GM18519 (cell line): ENCODE data around the gene TRMT1.
A peak's percentile ranks its signal among the peaks of the same experiment; 100 is the strongest.

ENCODE experiments used
- ATAC-seq: cut with Tn5 transposase; IDR thresholded peaks from one replicate; pipeline ENCODE4 v1.9.1; 2021; ENCODE audit warnings: mild to moderate bottlenecking, moderate library complexity; ENCODE audit not compliant: unreplicated experiment, low FRiP score

The TRMT1 gene

DNA sequence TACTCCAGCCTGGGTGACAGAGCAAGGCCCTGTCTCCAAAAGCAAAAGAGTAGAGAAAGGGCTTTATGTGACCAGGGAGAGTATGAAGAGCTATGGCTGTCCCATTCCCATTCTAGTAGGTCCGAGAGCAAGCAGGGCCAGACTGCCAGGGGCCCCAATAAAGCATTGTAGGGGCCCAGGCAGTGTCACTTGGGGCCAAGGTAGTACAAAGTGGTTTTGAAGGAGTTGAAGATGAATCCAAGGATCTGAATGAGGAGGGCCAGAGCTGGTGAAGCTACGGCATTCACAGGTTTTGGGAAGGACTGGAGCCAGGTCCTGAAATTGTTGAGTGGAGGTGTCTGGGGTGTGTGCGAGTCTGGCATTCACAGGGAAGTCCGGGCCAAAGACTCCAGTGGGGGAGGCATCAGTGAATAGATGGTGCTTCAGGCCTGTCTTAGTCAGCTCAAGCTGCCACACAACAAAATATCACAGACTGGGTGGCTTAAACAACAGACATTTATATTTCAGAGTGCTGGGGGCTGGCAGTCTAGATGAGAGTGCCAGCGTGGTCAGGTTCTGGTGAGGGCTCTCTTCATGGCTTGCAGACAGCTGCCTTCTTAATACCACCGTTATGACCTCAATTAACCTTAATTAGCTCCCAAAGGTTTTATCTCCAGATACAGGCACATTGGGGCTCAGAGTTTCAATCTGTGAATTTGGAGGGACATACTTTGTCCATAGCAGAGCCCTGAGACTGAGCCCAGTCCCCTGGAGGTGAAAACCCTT lies 11.5 kb upstream of the TRMT1 start:
- ATAC-seq: no peak

DNA sequence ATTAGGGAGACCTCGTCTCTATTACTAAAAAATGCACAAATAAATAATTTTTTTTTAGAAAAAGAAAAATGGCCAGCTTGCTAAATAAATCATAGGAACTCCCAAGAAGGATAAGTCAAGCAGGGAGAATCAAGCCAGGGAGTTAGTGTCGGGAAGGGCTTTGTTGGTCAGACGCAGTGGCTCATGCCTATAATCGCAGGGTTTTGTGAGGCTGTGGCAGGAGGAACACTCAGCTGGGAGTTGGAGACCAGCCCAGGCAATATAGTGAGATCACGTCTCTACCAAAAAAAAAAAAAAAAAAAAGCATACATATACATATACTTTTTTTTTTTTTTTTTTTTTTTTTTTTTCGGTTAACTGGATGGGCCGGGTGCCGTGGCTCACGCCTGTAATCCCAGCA lies 10.5 kb upstream of the TRMT1 start:
- no peak for ATAC-seq

DNA sequence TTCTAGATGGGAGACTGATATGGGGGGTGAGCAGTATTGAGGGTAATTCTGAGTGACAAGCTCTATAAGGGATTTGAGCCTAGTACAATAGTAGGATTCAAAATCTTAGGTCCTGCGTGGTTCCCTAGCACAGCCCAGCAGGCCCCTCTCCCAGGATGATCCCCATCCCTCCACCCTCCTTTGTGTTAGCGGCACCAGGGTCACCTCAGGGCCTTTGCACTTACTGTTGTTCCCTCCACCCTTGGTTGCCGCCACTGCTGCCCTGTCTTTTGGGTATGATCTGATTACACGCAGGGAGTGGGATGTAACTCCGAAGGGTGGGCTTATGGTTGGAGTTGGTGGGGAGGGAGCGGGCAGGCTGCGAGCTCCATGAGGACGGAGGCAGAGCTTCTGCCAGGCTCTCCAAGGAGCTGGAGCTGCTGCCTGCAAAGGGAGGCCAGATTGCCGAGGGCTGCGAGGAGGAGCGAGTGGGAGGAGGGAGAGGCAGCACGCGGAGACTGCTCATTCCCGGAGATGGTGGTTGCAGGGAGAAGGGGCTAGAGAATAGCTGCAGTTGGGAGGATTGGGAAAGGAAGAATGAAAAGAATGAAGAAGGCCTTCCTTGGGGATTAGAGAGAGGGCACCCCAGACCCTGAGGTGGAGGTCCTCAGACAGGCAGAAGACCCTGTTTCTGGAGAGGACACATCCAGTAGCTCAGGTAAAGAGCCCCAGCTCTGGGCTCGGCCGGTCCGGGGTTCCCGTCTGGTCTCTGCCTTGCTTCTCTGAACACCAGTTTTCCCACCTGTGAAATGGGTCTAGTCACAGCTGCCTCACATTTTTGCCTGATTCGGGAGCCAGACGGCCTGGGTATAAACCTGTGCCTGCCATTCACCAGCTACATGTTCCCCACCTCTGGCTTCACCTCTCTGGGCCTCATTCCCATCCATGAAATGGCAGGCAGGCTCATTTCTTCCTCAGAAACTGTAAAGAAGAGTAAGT lies 6.7 kb upstream of the TRMT1 start:
- no peak for ATAC-seq

DNA sequence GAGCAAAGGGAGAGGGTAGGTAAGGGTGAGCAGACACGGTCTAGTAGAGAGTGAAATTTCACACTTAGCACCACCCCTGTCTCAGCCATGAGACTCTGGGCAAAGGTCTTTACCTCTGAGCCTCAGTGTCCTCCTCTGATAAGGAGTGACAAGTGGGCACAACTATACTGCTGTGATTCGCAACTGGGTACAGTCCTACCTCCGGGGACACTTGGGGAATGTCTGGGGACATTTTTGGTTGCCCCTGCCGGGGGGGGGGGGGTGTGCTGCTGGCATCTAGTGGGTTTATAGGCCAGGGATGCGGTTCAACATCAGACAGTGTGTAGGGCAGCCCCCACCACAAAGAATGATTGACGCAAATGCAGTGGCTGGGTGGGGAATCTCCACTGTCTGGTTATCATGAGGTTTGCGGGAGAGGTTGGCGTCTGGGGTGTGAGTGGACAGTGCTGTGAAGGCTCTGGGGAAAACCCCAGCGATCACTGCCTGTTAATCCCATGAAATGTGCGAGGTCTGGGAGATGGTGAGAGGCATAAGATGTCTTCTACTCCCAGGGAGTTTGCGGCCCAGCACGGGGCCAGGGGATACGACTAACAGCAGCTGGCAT lies 5.8 kb upstream of the TRMT1 start:
- no peak for ATAC-seq

DNA sequence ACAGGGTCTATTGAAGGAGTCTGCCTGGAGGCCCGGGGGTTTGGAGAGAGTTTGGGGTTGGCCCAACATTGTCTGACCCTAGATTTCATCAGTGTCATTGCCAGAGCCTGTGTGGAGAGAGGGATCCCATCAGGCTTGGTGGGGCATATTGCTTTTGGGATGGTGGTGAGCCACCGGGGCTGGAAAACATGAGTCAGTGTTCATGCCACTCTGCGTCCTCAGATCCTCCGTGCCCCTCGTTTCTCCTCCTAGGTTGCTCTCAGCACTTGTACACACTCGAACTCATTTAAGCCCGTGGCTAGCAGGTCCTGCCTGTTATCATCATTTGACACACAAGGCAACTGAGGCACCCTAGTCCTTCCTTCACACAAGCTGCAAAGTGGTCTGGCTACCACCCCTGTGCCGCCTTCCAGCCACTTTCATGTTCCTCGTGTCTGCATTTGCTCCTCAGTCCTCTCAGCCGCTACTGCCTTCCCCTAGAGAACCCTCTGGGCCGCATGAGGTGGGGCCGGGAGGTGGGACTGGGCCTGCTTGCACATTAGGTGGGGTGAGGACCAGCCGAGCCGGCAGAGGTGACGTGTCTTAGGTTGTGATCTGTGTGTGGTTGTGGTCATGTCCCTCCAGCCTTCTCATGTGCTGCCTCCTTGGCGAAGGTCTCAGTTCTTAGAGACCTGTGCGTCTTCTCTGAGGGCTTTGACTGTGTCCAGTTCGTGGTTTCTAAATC lies 5.2 kb upstream of the TRMT1 start:
- no peak for ATAC-seq

DNA sequence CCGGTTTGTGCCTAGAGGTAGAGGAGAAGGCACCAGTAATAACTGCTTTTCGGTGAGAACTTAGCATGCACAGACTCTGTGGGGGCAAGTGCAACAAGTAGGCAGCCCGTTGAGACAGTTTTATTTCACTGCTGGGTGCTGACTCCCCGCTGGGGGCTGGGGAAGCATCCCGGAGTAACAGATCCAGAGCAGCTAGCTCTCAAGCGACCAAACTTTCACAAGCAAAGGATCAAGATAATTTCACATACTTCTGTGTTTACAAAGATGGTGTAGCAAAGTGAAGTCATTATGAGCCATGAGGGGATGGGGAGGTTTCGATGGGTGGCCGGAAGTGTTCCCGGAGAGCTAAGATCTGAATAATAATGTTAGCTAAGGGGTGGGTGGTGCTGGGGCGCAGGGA lies 4.3 kb upstream of the TRMT1 start:
- ATAC-seq: no peak

DNA sequence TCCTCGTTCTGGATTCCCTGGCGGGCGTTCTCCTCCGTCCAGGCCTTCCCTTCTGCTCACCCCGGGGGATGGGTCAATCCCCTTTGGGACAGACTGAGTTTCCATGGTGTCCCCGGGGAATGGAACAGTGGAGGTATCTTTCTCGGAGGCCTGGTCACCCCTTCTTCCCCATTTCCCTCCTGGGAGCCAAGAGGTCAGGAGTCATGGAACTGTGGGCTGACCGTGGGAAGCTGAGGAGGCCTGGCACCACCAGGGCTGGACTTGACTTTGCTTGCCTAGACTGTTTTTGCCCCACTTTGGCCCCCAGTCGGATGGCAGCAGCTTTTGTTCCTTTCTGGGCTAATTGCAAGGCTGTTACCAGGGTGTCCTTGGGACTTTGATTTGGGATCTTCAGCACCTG lies 3.5 kb upstream of the TRMT1 start:
- ATAC-seq: no peak

DNA sequence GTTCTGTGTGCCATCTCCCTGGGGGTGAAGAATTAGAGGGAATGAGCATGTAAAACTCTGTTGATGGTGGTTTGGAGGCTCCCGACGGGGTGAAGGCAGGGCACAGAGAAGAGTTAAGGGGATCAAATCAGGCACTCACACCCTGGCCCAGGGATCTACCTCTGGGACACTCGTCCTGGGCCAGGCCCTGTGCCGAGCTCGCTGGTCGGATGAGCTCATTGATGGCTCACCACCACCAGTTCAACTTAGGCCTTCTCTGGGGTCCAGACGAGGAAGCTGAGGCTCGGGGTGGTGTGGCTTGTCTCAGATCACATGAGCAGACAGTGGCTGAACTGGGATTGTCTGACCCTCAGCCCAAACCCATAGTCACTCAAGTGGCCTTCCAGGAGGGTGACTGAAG lies 3.1 kb upstream of the TRMT1 start:
- ATAC-seq: no peak

DNA sequence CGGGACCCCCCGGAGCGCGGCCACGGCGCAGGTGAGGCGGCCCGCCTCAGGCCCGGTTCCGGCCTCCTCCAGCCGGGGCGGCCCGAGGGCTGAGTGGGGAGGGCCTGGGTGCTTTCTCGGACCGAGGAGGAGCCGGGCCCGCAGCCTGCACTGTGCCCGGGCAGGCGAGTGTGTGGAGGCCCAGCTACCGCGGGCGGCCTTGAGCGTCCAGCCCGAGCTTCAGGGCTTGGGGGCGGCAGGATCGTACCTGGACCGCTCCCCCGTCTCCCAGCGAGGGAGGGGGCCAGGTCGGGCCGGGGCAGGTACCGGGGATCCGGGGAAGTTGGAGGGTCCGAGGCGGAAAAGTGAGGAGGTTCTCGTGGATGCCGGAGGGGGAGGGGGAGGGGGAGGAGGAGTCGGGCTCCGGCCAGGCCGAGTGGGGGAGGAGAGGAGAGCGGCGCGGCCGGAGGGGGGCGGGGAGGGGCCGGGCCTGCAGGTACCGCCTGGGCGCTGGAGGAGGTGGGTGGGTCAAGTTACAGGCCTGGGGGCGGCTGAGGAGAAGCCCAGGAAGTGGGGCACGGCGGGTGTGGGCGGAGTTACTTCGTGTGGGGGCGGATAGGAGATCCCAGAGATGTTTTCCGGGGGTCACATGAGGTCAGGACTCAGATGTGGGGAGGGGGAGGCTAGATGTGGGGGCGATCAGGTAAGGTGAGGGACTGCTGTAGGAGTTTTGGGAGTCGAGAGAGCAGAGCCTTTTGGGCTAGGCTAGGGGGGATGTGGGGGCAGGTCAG lies 2.1 kb upstream of the TRMT1 start:
- peak; percentile 6 for ATAC-seq

DNA sequence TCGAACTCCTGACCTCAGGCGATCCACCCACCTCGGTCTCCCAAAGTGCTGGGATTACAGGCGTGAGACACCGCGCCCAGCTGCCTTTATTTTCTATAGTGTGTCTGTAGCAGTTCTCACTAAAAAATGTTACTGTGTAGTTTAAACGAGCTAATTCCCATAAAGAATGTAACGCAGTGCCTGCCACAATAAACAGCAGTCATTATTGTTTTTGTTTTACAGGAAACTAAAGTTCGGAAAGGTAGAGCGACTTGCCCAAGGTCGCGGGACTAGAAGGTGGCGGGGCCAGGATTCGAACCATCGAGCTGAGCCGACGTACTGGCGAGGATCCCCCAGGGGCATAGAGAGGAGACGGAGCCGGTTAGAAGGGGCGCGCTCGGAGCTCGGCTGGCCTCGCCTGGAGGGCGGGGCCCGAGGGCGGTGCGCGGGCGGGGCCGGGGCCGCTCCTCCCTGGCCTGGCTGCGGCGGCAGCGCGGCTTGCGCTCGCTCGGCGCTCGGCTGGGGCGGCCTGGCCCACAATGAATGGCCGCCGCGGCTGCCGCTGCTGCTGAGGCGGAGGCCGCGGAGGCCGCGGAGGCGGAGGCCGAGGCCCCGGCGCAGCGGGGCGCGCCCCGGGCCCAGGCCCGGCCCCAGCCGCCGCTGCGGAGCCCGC lies 1.4 kb upstream of the TRMT1 start, which contains the start of gene NACC1:
NACC1 (plus strand) TSS at position 493 of the 652 bp plus-strand sequence. CDS start 16,944 bp downstream, outside the sequence.
- ATAC-seq: peak; percentile 43

DNA sequence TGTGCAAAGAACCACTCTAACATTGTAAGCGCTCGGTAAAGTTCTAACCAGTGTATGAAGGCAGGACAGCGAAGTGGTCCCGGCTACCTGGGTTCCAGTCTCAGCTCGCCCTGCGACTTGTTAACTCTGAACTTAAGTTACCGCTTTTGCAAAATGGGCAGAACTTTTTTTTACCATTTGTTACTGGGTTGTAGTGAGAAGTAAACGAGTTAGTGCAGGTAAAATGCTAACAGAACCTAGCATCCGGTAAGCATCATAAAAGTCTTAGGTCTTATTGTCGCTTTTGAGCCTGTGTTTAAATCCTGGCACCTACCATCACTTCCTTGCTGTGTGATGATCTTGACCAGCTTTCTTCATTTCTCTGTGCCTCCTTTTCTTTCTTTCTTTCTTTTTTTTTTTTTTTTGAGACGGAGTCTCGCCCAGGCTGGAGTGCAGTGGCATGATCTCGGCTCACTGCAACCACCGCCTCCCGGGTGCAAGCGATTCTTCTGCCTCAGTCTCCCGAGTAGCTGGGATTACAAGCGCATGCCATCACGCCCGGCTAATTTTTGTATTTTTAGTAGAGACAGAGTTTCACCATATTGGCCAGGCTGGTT lies 734 bp upstream of the TRMT1 start:
- no peak for ATAC-seq

DNA sequence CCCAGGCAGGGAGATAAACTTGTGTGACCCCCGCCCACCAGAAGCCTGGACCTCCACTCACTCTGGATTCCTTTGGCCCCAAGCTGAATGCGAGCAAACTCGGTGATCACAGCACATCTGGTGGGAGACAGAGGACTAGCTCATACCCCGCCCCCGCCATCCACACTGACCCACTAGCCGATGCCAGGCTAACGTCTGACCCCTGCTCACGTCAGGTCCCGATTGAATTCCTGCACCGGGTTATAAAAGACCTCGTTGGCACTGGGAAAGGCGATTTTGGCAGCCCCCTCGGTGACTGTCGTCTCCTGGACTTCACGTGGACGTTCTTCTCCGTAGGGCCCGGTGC lies 631 bp downstream of the TRMT1 start:
- no peak for ATAC-seq

DNA sequence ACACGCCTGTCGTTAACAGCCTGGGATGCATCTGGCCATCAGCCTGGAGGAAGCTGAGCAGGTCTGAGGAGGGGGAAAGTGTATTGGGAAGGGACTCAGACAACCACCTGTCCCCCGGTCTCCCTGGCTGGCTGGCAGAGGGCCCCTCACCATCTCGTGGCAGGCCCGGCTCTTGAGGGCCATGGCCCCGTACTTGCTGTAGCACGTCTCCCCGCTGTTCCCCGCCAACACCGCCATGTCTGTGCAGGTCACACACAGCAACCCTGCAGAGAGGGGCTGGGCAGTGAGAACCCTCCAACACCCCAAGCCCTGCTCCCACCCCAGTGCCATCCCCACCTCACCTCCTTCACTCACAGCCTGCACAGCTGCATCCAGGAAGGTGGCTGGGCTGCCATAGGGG lies 4.0 kb downstream of the TRMT1 start:
- ATAC-seq: no peak

DNA sequence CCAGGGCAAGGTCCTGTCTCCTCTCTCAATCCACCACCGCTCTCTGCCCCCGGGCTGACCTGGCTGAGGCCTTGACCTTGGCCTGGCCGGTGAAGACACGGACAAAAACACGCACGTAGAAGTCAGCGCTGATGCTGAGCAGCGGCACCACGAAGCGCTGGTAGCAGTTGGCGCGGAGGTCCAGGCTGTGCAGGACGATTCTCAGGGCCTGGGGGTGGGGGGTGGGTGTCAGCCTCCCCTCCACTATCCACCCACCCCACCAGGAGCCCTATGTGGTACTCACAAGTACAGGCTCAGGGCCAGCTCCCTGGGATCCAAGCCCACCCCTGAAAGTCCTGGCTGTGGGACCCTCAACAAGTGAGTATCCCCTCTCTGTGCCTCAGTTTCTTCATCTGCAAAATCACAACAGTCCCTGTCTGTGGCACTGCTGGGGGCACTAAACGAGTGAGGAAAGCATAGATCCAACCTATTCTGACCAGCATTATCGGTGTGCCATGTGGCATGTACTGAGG lies 6.4 kb downstream of the TRMT1 start:
- no peak for ATAC-seq

DNA sequence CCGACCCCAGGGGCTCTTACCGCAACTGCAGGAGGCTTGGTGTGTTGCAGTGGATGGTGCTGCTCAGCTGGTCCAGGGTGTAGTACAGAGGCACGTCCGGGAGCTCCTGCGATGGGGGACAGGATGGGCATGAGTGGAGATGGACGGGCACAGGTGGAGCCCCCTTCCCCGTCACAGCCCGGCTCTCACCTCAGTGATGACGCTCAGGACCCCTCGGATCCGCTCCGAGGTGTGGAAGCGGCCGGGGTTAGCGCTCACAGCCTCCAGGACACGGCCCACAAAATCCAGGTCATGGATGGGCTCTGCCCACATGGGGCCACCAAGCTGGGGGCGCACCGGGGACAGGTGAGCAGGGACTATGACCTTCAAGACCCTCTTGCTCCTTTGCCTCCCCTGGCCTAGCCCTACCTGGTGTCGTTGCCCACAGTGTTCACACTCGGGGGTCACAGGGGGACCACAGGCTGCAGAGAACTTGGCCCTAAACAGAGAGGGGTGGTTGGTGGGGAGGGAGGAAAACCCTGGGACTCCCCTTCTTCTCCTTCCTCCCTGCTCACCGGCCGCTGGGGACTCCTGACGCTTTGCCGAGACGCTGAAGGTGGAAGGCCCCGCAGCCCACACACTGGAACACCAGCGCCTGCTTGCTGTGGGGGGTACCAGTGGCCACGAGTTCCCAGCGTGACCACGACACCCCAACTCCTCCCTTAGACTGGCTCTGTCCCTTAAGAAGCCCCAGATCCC lies 7.0 kb downstream of the TRMT1 start:
- no peak for ATAC-seq

DNA sequence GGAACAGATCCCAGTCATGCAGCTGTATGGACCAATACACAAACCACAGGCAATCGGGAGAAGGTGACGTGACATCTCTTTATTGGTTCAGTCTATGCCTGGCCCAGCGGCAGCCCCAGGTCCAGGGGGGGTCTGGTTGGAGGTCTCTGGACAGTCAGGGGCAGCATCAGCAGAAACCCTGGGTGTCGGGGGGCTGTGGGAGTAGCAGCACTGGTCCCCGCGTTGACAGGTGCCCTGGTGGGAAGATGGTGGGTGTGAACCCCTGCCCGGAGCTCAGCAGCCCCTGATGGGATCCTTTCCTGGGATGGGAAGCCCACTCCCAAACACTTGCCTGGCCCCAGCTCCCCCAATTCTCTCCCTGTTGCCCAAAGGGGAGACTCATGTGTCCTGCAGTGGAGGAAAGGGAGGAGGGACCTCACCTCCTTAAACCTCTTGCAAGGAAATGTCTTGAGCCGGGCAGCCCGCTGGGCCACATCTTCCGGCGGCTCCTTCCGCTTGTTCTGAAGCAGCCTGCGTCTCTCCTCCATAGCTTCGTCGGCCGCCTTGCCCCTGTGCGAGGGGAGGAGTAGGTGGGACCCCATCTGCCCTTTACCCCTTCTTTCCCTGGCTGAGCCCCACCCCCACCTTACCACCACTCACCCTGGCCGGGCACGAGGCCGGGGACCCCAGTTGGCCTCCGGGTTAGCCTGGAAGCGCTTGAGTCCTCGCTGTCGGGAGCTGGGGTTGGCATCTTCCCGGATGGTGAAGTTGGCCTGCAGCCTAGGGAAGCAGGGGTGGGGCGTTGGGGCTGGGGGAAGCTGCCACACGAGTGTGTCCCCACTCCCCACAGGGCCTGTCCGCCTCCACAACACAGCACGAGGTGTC lies 11.5 kb downstream of the TRMT1 start:
- no peak for ATAC-seq

DNA sequence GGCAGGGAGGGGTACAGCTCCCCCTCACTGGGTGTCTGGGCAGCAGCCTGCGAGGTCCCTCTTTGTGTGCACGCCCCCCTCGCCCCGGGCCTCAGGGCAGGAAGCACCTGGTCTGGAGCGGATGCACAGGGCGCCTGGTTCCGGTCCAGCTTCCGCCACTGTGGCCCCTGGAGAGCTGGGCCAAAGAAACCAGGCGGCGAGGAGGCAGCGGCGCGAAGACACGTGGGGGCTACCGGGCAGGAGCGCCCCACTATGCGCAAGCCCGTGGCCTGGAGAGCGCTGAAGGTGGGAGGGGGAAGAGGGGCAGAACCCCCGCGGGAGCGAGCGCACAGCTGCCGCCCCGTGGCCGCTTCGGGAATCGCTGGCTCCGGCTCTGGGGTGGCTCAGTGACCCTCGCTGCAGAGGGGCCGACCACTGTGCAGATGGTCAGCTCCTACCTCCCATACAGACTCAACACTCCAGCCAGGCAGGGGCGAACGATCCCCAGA lies 12.1 kb downstream of the TRMT1 start:
- ATAC-seq: no peak
